K562 (cell line): ENCODE measurements around the gene DSC2. TPM values are rescaled to one million over a fixed set of nuclear protein-coding genes. Genes with fewer than 3 reads are reported as not detected.

Source experiments
- ATAC-seq: fragments of 200-7000 bp; cut with Tn5 transposase; 3 replicates; pipeline ENCODE4 v1.9.1; 2020; ENCODE audit warnings: moderate library complexity
- BruUV-seq: library from RNA; stranded (reverse); fragments of 400-500 nt; replicated peaks from 2 replicates; lab custom pipeline; 2021; lab: Mats Ljungman, UMichigan
- CTCF ChIA-PET: fragments of 300-600 bp; formaldehyde crosslinking; extraction: SDS; loops from one replicate; lab custom pipeline; 2021; ENCODE audit warnings: low intra/inter-chr PET ratio; lab: Yijun Ruan, JAX
- POLR2A ChIA-PET: fragments of 300-600, 350-650 bp; sonication (Branson Sonifier 250); formaldehyde crosslinking; extraction: SDS; loops from one replicate; lab custom pipeline; 2021; ENCODE audit warnings: antibody characterized with exemption, inconsistent platforms; lab: Yijun Ruan, JAX
- DNase-seq, 4 experiments: peaks; one replicate each; pipeline versions ENCODE4 v3.0.0 to v3.0.0-alpha.2; 2011 to 2018; ENCODE audit warnings: low spot score in 3 of 4, mixed read lengths in 3 of 4; ENCODE audit errors: extremely low read depth in 1 of 4
- FAIRE-seq: peaks from 2 replicates; lab custom pipeline; 2011; peaks lifted over from hg19 to GRCh38; lab: Jason Lieb, UNC
- H2AFZ ChIP-seq: 2 replicates; pipeline ENCODE4 v1.6.0; 2011; ENCODE audit warnings: low read depth, low read length, control low read depth, inconsistent platforms
- H3K27ac ChIP-seq: fragments of 200-600 bp; 3 replicates; pipeline ENCODE4 v1.8.0; 2011; ENCODE audit warnings: low read depth, mild to moderate bottlenecking, control low read depth, inconsistent platforms, low read length, moderate library complexity, mixed read lengths; ENCODE audit errors: extremely low read depth
- H3K27me3 ChIP-seq, 2 experiments: fragments of 300-600 bp in 1 of 2; 2 replicates in 1 of 2; 3 replicates in 1 of 2; pipeline versions ENCODE4 v1.6.0 to v1.8.0; 2011; ENCODE audit warnings: inconsistent platforms in 2 of 2, low read length in 2 of 2, mild to moderate bottlenecking in 1 of 2, mixed read lengths in 1 of 2, moderate library complexity in 1 of 2; ENCODE audit not compliant: control insufficient read depth in 2 of 2, insufficient read depth in 2 of 2
- H3K36me3 ChIP-seq: fragments of 300-600 bp; 3 replicates; pipeline ENCODE4 v1.8.0; 2011; ENCODE audit warnings: mild to moderate bottlenecking, low read length, inconsistent platforms; ENCODE audit not compliant: control insufficient read depth, insufficient read depth
- H3K4me1 ChIP-seq, 2 experiments: fragments of 200-600 bp in 1 of 2; replicated peaks in 1 of 2; 2 replicates in 1 of 2; 3 replicates in 1 of 2; pipeline versions ENCODE4 v1.5.1 to v1.8.0; 2011; ENCODE audit warnings: inconsistent platforms in 2 of 2, low read length in 2 of 2, mild to moderate bottlenecking in 1 of 2, mixed read lengths in 1 of 2, moderate library complexity in 1 of 2; ENCODE audit not compliant: control insufficient read depth in 2 of 2, insufficient read depth in 2 of 2
- H3K4me2 ChIP-seq: 2 replicates; pipeline ENCODE4 v1.6.1; 2011; ENCODE audit warnings: low read length, control low read depth, inconsistent platforms, mixed read lengths; ENCODE audit not compliant: insufficient read depth
- H3K4me3 ChIP-seq: fragments of 200-600 bp; sonication (generic), shearing (Covaris generic); 2 replicates; pipeline ENCODE4 v1.5.1; 2016; ENCODE audit warnings: control low read depth, inconsistent platforms
- H3K79me2 ChIP-seq: fragments of 200-600 bp; 3 replicates; pipeline ENCODE4 v1.8.0; 2011; ENCODE audit warnings: low read length, inconsistent platforms; ENCODE audit not compliant: control insufficient read depth, insufficient read depth
- H3K9ac ChIP-seq, 2 experiments: 2 replicates each; pipeline versions ENCODE4 v1.6.0 to v1.6.1; 2011; ENCODE audit warnings: low read depth in 2 of 2, low read length in 2 of 2, control low read depth in 1 of 2, inconsistent platforms in 1 of 2, mild to moderate bottlenecking in 1 of 2, mixed read lengths in 1 of 2; ENCODE audit not compliant: insufficient read depth in 1 of 2
- H3K9me1 ChIP-seq: one replicate; pipeline ENCODE4 v1.6.0; 2011; ENCODE audit warnings: inconsistent platforms, mild to moderate bottlenecking, low read length, moderate library complexity; ENCODE audit not compliant: control insufficient read depth, insufficient read depth
- H3K9me3 ChIP-seq: replicated peaks from 2 replicates; pipeline ENCODE4 v1.5.1; 2011; ENCODE audit warnings: low read depth, low read length, inconsistent platforms; ENCODE audit not compliant: control insufficient read depth, insufficient read depth
- H4K20me1 ChIP-seq: replicated peaks from 2 replicates; pipeline ENCODE4 v1.6.1; 2011; ENCODE audit warnings: low read length, inconsistent platforms, mixed read lengths; ENCODE audit not compliant: control insufficient read depth, insufficient read depth
- CXXC5 ChIP-seq: fragments of 250-450 bp; sonication (Bioruptor Pico); IDR thresholded peaks from 2 replicates; pipeline ENCODE4 v1.8.0; 2022; ENCODE audit warnings: inconsistent platforms, mild to moderate bottlenecking, moderate library complexity
- HNRNPL ChIP-seq: fragments of 200-400 bp; formaldehyde crosslinking; IDR thresholded peaks from 2 replicates; pipeline ENCODE4 v1.6.1; 2017; ENCODE audit warnings: low read depth, mild to moderate bottlenecking, low read length
- MAFF ChIP-seq: IDR thresholded peaks from 2 replicates; pipeline ENCODE4 v1.6.1; 2012; ENCODE audit warnings: low read length, improper control_type of control experiment
- MXD1 ChIP-seq: fragments of 250-450 bp; sonication (Bioruptor Pico); IDR thresholded peaks from 2 replicates; pipeline ENCODE4 v1.8.0; 2021; ENCODE audit warnings: borderline replicate concordance, mild to moderate bottlenecking, moderate library complexity; ENCODE audit not compliant: poor library complexity, severe bottlenecking
- PCBP1 ChIP-seq: fragments of 200-400 bp; formaldehyde crosslinking; IDR thresholded peaks from 2 replicates; pipeline ENCODE4 v1.6.1; 2018; ENCODE audit warnings: mild to moderate bottlenecking, low read depth, low read length; ENCODE audit not compliant: poor library complexity, severe bottlenecking
- POLR2AphosphoS2 ChIP-seq: IDR thresholded peaks from 2 replicates; pipeline ENCODE4 v1.6.1; 2012; ENCODE audit warnings: low read length, improper control_type of control experiment
- SOX6 ChIP-seq: fragments of 450-650 bp; IDR thresholded peaks from 2 replicates; pipeline ENCODE4 v1.6.1; 2014; ENCODE audit warnings: mild to moderate bottlenecking
- SUPT5H ChIP-seq: fragments of 450-650 bp; IDR thresholded peaks from 2 replicates; pipeline ENCODE4 v1.6.1; 2016
- TOE1 ChIP-seq, 2 experiments: fragments of 450-650 bp in 1 of 2; sonication (generic) in 1 of 2; formaldehyde crosslinking in 1 of 2; IDR thresholded peaks; 2 replicates each; pipeline versions ENCODE4 v1.7.1 to v1.8.0; 2016 to 2022; ENCODE audit warnings: borderline replicate concordance in 2 of 2, mild to moderate bottlenecking in 2 of 2, antibody characterized with exemption in 1 of 2, inconsistent platforms in 1 of 2, low read depth in 1 of 2, missing genetic modification reagents in 1 of 2, moderate library complexity in 1 of 2
- ZBED1 ChIP-seq: IDR thresholded peaks from 2 replicates; pipeline ENCODE4 v1.6.1; 2014
- ZNF780A ChIP-seq: fragments of 250-450 bp; sonication (Bioruptor Pico); IDR thresholded peaks from 2 replicates; pipeline ENCODE4 v1.5.0; 2021; ENCODE audit warnings: mild to moderate bottlenecking
- WGBS: fragments of 100-300 bp; shearing (Covaris generic); methylation state at CpG from one replicate; pipeline ENCODE4 v1.1.6; 2016; ENCODE audit warnings: low coverage, mixed read lengths; ENCODE audit not compliant: insufficient coverage; ENCODE audit errors: missing lambda C conversion rate; 5-methylcytosine and 5-hydroxymethylcytosine counted together
- in situ Hi-C: fragments of 300-500 bp; cut with MboI; formaldehyde crosslinking; loops from 4 replicates; pipeline ENCODE4 v1.15.0; 2018; ENCODE audit warnings: inconsistent platforms, mixed read lengths
- intact Hi-C: fragments of 100-400 bp; cut with micrococcal nuclease; formaldehyde crosslinking; loops from 2 replicates; pipeline ENCODE4 v1.14.2; 2022
- polyA plus RNA-seq, 8 experiments: library from polyadenylated mRNA; depleted of rRNA in 4 of 8; stranded (reverse) in 5 of 8; unstranded in 3 of 8; fragments of >200 nt; fragmentation: Nextera tagmentation in 2 of 8; fragmentation: Illumina TruSeq in 1 of 8; extraction: Ambion mirVana in 2 of 8; extraction: Trizol in 1 of 8; gene quantifications; 2 replicates each; pipeline versions ENCODE4 v1.2.1 to v1.2.3, GENCODE V29; 2011 to 2014; ENCODE audit warnings: inconsistent platforms in 1 of 8, missing spikeins in 1 of 8
- total RNA-seq, 7 experiments: library from RNA; depleted of rRNA in 6 of 7; stranded (reverse); fragments of >200 nt in 6 of 7; fragmentation: Illumina TruSeq in 2 of 7; extraction: Trizol in 2 of 7; gene quantifications; 2 replicates each; pipeline versions ENCODE4 v1.2.1 to v1.2.3, GENCODE V29; 2011 to 2021; ENCODE audit warnings: low replicate concordance in 1 of 7
- TF ChIP-seq, protein P1 (sequence below): fragments of 450-650 bp; formaldehyde crosslinking; IDR thresholded peaks from 2 replicates; pipeline ENCODE4 v1.4.0; 2020; ENCODE audit warnings: mild to moderate bottlenecking, mixed read lengths
- TF ChIP-seq, protein P2 (sequence below): fragments of 250-450 bp; sonication (Bioruptor Pico); IDR thresholded peaks from 2 replicates; pipeline ENCODE4 v1.4.0; 2020

Gene DSC2
- total and polyA plus RNA-seq, 9 of the 15 experiments (the other 6 are each of a cell fraction or from before 2014, with no cell fraction given): 3.8 to 15.3 (median 6.4) TPM

DNA sequence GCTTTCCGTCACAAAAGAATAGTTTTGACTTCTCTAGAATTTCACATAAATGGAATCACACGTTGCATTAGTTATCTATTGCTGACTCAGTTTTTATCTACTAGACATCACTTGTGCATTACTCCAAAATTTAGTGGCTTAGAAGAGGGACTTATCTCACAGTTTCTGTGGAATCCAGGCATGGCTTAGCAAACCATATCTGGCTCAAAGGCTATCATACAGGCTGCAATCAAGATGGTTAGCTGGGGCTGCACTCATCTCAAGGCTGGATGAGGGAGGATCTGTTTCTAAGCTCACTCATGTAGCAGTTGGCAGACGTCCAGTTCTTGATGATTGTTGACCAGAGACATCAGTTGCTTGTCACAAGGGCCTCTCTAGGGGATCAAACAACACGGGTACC, 53.0 kb downstream of the DSC2 start (continued):
- no peak for TF ChIP-seq MXD1 (CRISPR knock-in tag)
- peak; percentile 72 for TF ChIP-seq MAFF
- peak; percentile 8; the same call in 1 of the 2 replicates for TF ChIP-seq SOX6
- TF ChIP-seq PCBP1: no peak
- TF ChIP-seq TOE1 (IDR thresholded peaks at IDR 0.05; ENCODE audit: borderline replicate concordance): no peak
- TF ChIP-seq TOE1 (CRISPR knock-in tag; IDR thresholded peaks at IDR 0.05; ENCODE audit: borderline replicate concordance, low read depth): no peak
- no peak for TF ChIP-seq CXXC5 (CRISPR knock-in tag)
- TF ChIP-seq, all 486 proteins: peak for 20

DNA sequence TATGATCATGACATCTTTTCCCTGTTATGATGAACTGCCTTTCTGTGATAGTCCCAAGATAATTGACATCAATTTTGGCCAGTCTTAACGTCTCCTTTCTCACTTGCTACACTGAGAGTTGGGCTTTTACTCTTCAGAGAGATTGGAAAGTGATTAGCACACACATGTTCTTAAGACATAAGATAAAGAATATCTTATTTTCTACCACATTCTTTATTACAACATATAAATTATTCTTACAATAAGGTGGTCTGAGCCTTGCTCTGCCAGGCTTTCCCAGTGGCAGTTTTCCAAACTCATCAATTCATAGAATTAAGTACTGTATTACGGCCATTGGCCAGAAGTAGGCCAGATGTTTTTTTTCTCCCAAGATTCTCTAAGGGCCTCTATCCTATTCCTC, 54.0 kb downstream of the DSC2 start:
- no peaks in the 10 kb centered on the region for H3K9me1 ChIP-seq
- DNase-seq (no peak), ATAC-seq (no peak)
- intact Hi-C loops: no loop called here
- ChIA-PET POLR2A (no interaction called here), CTCF (no interaction called here)
- H3K9me3 ChIP-seq: no peaks in the 10 kb centered on the region
- H3K9ac ChIP-seq: no peak overlapping the region
- BruUV-seq: no TSS peak
- no peaks in the 10 kb centered on the region for H4K20me1 ChIP-seq
- TF ChIP-seq SUPT5H: no peak
- TF ChIP-seq ZBED1: no peak
- TF ChIP-seq, protein P1, sequence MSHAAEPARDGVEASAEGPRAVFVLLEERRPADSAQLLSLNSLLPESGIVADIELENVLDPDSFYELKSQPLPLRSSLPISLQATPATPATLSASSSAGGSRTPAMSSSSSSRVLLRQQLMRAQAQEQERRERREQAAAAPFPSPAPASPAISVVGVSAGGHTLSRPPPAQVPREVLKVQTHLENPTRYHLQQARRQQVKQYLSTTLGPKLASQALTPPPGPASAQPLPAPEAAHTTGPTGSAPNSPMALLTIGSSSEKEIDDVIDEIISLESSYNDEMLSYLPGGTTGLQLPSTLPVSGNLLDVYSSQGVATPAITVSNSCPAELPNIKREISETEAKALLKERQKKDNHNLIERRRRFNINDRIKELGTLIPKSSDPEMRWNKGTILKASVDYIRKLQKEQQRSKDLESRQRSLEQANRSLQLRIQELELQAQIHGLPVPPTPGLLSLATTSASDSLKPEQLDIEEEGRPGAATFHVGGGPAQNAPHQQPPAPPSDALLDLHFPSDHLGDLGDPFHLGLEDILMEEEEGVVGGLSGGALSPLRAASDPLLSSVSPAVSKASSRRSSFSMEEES: no peak
- TF ChIP-seq POLR2AphosphoS2: no peak
- TF ChIP-seq, protein P2, sequence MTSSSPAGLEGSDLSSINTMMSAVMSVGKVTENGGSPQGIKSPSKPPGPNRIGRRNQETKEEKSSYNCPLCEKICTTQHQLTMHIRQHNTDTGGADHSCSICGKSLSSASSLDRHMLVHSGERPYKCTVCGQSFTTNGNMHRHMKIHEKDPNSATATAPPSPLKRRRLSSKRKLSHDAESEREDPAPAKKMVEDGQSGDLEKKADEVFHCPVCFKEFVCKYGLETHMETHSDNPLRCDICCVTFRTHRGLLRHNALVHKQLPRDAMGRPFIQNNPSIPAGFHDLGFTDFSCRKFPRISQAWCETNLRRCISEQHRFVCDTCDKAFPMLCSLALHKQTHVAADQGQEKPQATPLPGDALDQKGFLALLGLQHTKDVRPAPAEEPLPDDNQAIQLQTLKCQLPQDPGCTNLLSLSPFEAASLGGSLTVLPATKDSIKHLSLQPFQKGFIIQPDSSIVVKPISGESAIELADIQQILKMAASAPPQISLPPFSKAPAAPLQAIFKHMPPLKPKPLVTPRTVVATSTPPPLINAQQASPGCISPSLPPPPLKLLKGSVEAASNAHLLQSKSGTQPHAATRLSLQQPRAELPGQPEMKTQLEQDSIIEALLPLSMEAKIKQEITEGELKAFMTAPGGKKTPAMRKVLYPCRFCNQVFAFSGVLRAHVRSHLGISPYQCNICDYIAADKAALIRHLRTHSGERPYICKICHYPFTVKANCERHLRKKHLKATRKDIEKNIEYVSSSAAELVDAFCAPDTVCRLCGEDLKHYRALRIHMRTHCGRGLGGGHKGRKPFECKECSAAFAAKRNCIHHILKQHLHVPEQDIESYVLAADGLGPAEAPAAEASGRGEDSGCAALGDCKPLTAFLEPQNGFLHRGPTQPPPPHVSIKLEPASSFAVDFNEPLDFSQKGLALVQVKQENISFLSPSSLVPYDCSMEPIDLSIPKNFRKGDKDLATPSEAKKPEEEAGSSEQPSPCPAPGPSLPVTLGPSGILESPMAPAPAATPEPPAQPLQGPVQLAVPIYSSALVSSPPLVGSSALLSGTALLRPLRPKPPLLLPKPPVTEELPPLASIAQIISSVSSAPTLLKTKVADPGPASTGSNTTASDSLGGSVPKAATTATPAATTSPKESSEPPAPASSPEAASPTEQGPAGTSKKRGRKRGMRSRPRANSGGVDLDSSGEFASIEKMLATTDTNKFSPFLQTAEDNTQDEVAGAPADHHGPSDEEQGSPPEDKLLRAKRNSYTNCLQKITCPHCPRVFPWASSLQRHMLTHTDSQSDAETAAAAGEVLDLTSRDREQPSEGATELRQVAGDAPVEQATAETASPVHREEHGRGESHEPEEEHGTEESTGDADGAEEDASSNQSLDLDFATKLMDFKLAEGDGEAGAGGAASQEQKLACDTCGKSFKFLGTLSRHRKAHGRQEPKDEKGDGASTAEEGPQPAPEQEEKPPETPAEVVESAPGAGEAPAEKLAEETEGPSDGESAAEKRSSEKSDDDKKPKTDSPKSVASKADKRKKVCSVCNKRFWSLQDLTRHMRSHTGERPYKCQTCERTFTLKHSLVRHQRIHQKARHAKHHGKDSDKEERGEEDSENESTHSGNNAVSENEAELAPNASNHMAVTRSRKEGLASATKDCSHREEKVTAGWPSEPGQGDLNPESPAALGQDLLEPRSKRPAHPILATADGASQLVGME (CRISPR knock-in tag): no peak
- no peak for TF ChIP-seq HNRNPL
- TF ChIP-seq ZNF780A (CRISPR knock-in tag): no peak
- TF ChIP-seq, all 486 proteins: peak for 0
- Histone ChIP-seq H3K79me2 (no peaks in the 10 kb centered on the region), H3K27me3 (peaks cover 0 to 4% of the 10 kb centered on the region in 2 experiments; a peak in 1 of 5 replicates), H3K27ac (no peak overlapping the region), H2AFZ (no peak overlapping the region), H3K4me1 (0 out of 5 replicates have a peak, but pooled peaks cover 0 to 2% of the 10 kb centered on the region in 2 experiments), H3K4me2 (no peak overlapping the region), H3K36me3 (no peaks in the 10 kb centered on the region), H3K4me3 (no peak overlapping the region)
- in situ Hi-C loops: no loop called here
- WGBS: 11% methylated on average over 2 of the region's 2 CpGs
- no peak for FAIRE-seq
